ENCODE results near the gene SPP2.

- TF ChIP-seq POLR2AphosphoS5 (IDR thresholded peaks at IDR 0.05; ENCODE audit: borderline replicate concordance, low read depth, low read length), result no peak
- no peak for TF ChIP-seq EZH2 (IDR thresholded peaks at IDR 0.05)
- TF ChIP-seq FOXP2 (optimal IDR thresholded peaks at IDR 0.05; ENCODE audit: control extremely low read depth, extremely low read length, insufficient read depth), result no peak
Measured at GRCh38 chr2:234099266-234099665, 48.8 kb downstream of the SPP2 start.
